EH (cell line): Measurements from ENCODE around the gene USH1C.

Experiments used
- DNase-seq: peaks from one replicate; pipeline ENCODE4 v3.0.0-alpha.2; 2015; ENCODE audit warnings: low read depth

The USH1C gene

GRCh38 chr11:17471501-17471900 lies 72.7 kb downstream of the USH1C start:
- DNase-seq, result no peak

- no peak for DNase-seq
Measured at GRCh38 chr11:17469998-17470397, 74.2 kb downstream of the USH1C start.

DNA sequence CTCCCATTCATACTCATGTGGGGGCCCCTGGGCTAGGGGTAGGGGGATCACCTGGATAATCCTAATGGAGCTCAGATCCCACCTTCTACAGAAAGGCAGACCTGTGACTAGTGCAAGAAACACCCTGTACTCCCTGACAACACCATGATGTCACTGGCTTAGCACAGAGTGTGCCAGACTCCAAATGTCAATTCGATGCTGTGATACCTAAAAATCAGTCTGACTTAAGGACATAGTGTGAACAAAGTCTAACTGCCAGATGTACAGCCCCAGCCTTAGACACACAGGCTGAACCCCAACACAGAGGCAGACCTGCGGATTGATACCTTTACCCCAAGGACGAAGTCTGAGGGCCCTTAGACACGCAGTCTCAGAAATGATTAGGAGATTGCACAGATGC lies 76.1 kb downstream of the USH1C start:
- DNase-seq, result no peak

DNA sequence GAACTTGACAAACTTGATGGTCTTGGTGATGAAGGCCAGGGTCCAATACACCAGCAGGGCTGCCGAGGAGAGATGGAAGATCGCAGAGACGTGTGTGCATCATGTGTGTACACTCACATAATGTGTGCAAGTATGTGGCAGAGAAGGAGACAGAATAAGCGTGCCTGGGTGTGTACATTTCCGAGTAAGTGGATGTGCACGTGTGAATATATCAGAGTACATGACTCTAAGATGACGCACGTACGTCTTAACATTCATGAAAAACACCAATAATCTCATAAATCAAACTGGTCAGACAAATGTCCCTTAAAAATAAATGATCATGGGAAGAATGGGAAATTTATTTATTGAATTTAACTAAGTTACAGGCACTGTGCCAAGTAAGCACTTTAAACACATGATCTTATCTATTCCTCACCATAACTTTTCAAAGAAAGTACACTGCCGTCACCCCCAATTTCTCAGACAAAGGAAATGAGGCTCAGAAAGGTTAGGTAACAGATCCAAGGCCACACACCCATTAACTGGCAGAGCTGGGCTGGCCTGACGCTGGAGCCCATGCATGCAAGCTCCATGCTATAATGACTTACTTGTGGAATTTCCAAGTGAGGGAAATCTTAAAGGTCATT lies 80.6 kb downstream of the USH1C start:
- DNase-seq, result no peak

DNA sequence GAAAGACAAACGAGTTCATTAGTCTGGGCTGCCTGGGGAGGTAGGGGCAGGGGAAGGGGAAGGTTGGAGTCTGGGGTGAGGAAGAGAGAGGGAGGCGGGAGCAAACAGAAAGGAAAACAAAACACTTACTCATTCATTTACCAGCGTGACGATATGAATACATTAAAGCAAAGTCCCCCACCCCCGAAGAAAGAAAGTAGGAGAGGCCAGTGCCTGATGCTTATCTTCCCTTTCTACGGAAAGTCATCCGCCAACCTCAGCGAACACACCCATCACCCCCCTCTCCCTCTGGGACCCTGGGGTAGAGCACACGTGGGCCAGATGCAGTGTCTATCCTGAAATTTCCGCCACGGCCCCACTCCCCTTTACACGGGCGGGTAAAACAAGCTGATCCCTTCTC lies 81.3 kb downstream of the USH1C start:
- no peak for DNase-seq

DNA sequence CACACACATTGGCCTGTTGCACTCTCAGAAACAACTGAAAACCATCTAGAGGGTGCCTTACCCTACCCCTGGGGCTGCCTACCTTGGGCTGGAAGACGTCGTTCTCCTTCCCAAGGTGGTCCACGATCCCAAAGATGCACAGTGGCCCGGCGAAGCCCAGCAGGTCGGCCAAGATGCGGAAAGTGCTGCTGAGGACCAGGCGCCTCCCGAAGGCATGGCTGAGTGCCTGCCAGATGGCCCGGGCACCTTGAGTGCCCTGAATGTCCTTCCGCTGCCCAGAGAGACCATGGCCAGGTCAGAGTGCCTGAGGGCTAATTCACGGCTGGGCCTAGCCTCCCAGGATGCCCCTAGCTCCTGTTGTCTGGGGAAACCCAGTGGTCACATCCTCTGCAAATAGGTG lies 83.8 kb downstream of the USH1C start:
- DNase-seq, result no peak

GRCh38 chr11:17459236-17459896 lies 84.8 kb downstream of the USH1C start:
- DNase-seq, result no peak

GRCh38 chr11:17458268-17458667 lies 85.9 kb downstream of the USH1C start:
- DNase-seq, result no peak

GRCh38 chr11:17457396-17458173 lies 86.6 kb downstream of the USH1C start:
- DNase-seq, result no peak

DNA sequence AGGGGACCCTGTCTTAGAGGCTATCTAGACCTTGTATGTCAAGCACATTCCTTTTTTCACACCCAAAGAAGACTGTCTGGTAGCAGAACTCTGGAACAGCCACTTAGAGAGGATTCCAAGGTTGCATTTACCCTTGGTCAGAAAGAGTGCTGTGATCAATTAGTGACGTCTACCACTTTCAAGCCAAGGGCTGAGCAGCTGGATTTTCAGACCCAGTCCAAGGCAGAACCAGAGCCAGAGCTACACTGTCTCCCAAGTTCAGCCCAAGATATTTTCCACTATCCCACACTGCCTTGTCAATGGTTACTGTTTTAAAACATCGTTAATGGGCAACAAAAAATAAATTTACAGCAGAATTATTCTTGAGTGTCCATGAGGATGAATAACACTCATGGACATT lies 91.5 kb downstream of the USH1C start:
- no peak for DNase-seq

DNA sequence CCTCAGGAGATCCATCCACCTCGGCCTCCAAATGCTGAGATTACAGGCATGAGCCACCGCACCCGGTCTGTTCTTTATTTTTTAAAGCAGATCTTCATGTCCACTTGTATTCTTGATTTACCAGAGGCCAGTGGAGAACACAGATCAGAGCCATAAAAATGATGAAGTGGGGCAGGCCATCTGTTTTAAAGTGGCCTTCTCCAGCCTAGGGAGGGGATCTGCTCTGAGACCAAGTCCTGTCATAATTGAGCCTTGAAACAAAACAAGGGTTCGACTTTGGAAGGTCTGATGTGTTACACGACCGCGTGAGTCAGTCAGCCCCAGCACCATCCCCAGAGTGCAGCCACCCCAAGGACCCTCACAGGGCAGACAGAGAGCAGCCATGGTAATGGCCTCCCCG lies 95.1 kb downstream of the USH1C start:
- DNase-seq, result no peak

DNA sequence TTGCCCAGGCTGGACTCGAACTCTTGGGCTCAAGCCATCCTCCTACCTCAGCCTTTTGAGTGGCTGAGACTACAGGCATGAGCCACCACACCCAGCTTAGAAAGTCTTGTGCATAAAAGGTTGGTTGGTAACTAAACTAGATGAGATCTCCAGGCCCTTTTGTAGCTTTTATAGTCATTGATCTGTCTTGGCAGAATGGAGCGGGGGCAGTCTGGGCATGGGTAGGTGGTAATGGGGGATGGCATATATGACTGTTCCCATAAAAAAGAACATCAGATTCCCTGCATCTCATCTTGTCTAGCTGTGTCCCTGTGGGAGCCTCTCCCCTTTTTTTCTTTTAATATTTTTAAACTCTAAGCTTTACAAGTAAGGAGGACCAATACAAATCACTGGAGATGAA lies 97.7 kb downstream of the USH1C start:
- DNase-seq, result no peak

DNA sequence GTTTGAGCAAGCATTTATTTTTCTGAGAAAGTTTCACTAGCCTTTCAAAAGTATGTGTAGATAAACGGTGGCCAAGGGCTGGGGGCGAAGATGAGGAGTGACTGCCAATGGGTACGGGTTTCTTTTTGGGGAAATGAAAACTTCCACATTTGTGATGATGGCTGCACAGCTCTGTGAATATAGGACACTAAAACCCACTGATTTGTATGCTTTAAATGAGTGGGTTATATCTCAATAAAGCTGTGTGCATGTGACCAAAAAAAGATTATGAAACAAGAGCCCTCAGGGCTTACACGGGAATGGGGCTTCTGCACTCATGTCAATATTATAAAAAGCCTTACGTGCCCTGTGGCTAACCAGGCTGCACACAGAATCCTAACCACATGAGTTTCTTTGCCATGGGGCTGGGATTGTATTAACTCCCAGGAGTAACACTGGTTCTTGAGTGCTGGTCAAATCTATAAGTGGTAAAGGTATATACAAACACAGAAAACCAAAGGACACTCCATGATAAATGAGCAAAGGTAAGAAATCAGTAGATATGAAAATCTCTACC lies 98.9 kb downstream of the USH1C start:
- DNase-seq, result no peak

- DNase-seq, result no peak
Measured at GRCh38 chr11:17443926-17444690, 100.1 kb downstream of the USH1C start.
